ENCODE results near the gene PCCA.
A peak's percentile ranks its signal among the peaks of the same experiment; 100 is the strongest.

Gene PCCA

DNA sequence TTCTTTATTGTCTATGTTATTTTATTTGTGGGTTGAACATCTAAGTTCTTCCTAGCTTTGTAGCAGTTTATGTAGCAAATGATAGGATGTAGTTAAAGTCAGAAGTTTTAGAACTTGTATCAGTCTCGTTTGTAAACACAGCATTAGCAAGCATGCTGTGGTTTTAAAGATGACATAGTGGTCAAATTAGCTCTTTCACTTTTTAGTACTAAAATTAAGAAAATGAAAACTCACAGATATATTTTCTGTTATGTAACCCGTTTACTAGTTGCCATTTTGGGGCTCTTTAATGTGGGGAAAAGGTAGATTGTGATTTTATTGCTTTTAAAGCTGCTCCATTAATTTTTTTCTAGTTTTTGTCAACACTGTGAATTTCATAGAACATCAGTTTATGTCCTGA is 216.5 kb downstream of the PCCA start:
- Histone ChIP-seq H2BK120ac (ENCODE audit: insufficient read depth, low read length, poor library complexity) (no peak overlapping the region), H3K18ac (ENCODE audit: low read length) (no peak overlapping the region), H2AFZ (ENCODE audit: insufficient read depth, low read length, poor library complexity) (no peak overlapping the region), H4K12ac (ENCODE audit: low read depth, low read length) (no peak overlapping the region), H3K4me2 (ENCODE audit: low read length) (no peak overlapping the region), H3K27me3 (ENCODE audit: insufficient read depth, low read length) (no peaks in the 10 kb centered on the region), H3K4me3 (ENCODE audit: low read depth, low read length) (no peak overlapping the region), H3K23ac (ENCODE audit: low read length) (no peak overlapping the region), H3K36me3 (ENCODE audit: control insufficient read depth in 1 of 2, insufficient read depth in 2 of 2, low read length in 2 of 2) (no peaks in the 10 kb centered on the region), H2AK5ac (ENCODE audit: low read length) (no peak overlapping the region), H3K79me1 (ENCODE audit: low read length) (no peaks in the 10 kb centered on the region), H2BK12ac (ENCODE audit: low read length) (no peak overlapping the region), H3K27ac (ENCODE audit: low read depth, low read length) (no peak overlapping the region), H2BK5ac (ENCODE audit: low read depth, low read length, poor library complexity) (no peak overlapping the region), H3K79me2 (ENCODE audit: control insufficient read depth, insufficient read depth, low read length, poor library complexity) (no peaks in the 10 kb centered on the region), H3K9ac (ENCODE audit: low read length) (no peak overlapping the region), H4K8ac (ENCODE audit: low read depth, low read length) (no peak overlapping the region), H3K14ac (ENCODE audit: low read length) (no peak overlapping the region), H4K91ac (ENCODE audit: low read depth, low read length) (no peak overlapping the region), H3K9me3 (ENCODE audit: insufficient read depth, low read depth, low read length) (no peaks in the 10 kb centered on the region), H3K4me1 (ENCODE audit: control insufficient read depth in 1 of 2, insufficient read depth in 2 of 2, low read length in 2 of 2) (no peaks in the 10 kb centered on the region), H3K4ac (ENCODE audit: low read depth, low read length) (no peak overlapping the region)
- no peak for DNase-seq
- no CpG with 5 or more reads among the region's 2 CpGs for WGBS (ENCODE audit: extremely low coverage, insufficient coverage, insufficient read length)

GRCh38 chr13:100306030-100306429 is 217.1 kb downstream of the PCCA start:
- H3K79me1 ChIP-seq (ENCODE audit: low read length): no peaks in the 10 kb centered on the region
- no peak overlapping the region for H3K23ac ChIP-seq (ENCODE audit: low read length)
- no peak overlapping the region for H2AK5ac ChIP-seq (ENCODE audit: low read length)
- DNase-seq: no peak
- no peak overlapping the region for H3K27ac ChIP-seq (ENCODE audit: low read depth, low read length)
- no peak overlapping the region for H3K4me3 ChIP-seq (ENCODE audit: low read depth, low read length)
- H3K36me3 ChIP-seq (ENCODE audit: control insufficient read depth in 1 of 2, insufficient read depth in 2 of 2, low read length in 2 of 2): peaks cover 0 to 3% of the 10 kb centered on the region in 2 experiments
- H3K4me1 ChIP-seq (ENCODE audit: control insufficient read depth in 1 of 2, insufficient read depth in 2 of 2, low read length in 2 of 2): no peaks in the 10 kb centered on the region
- H3K79me2 ChIP-seq (ENCODE audit: control insufficient read depth, insufficient read depth, low read length, poor library complexity): no peaks in the 10 kb centered on the region
- H3K27me3 ChIP-seq (ENCODE audit: insufficient read depth, low read length): no peaks in the 10 kb centered on the region
- H3K14ac ChIP-seq (ENCODE audit: low read length): no peak overlapping the region
- no peak overlapping the region for H3K18ac ChIP-seq (ENCODE audit: low read length)
- no CpG with 5 or more reads among the region's 4 CpGs for WGBS (ENCODE audit: extremely low coverage, insufficient coverage, insufficient read length)
- no peak overlapping the region for H2BK5ac ChIP-seq (ENCODE audit: low read depth, low read length, poor library complexity)
- H4K12ac ChIP-seq (ENCODE audit: low read depth, low read length): no peak overlapping the region
- H4K91ac ChIP-seq (ENCODE audit: low read depth, low read length): no peak overlapping the region
- no peak overlapping the region for H2AFZ ChIP-seq (ENCODE audit: insufficient read depth, low read length, poor library complexity)
- H3K9me3 ChIP-seq (ENCODE audit: insufficient read depth, low read depth, low read length): no peaks in the 10 kb centered on the region
- H4K8ac ChIP-seq (ENCODE audit: low read depth, low read length): no peak overlapping the region
- H2BK12ac ChIP-seq (ENCODE audit: low read length): no peak overlapping the region
- H3K4me2 ChIP-seq (ENCODE audit: low read length): no peak overlapping the region
- no peak overlapping the region for H3K9ac ChIP-seq (ENCODE audit: low read length)
- H2BK120ac ChIP-seq (ENCODE audit: insufficient read depth, low read length, poor library complexity): no peak overlapping the region
- no peak overlapping the region for H3K4ac ChIP-seq (ENCODE audit: low read depth, low read length)

DNA sequence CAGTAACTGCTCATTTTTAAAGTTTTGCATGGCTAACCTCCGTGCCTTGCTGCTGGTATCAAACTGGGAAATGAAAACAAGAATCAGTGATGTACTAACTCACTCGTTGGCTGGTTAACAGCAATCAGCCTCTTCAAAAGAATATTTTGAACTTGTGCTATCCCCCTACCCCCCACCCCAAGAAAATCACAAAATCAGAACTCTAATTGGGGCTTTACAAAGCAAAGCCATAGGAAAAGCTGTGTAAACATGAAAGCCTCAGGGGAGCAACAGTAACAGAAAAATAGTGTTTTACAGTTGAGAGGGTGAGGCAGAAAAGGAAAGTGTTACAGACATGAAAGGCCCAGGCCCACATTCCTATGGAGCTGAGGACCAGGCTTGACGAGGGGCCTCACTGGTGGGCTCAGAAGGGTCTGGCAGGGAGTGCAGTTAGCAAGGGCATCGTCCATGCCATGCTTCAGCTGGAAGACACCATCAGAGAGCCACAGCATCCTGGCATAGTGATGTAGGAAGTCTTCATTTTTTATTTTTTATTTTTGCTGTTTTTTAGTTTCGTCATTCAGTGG is 217.6 kb downstream of the PCCA start:
- Histone ChIP-seq H3K4me1 (ENCODE audit: control insufficient read depth in 1 of 2, insufficient read depth in 2 of 2, low read length in 2 of 2) (no peaks in the 10 kb centered on the region), H4K8ac (ENCODE audit: low read depth, low read length) (no peak overlapping the region), H3K79me1 (ENCODE audit: low read length) (no peaks in the 10 kb centered on the region), H3K23ac (ENCODE audit: low read length) (no peak overlapping the region), H2BK5ac (ENCODE audit: low read depth, low read length, poor library complexity) (no peak overlapping the region), H3K4me2 (ENCODE audit: low read length) (no peak overlapping the region), H4K12ac (ENCODE audit: low read depth, low read length) (no peak overlapping the region), H3K14ac (ENCODE audit: low read length) (no peak overlapping the region), H2BK120ac (ENCODE audit: insufficient read depth, low read length, poor library complexity) (no peak overlapping the region), H3K9ac (ENCODE audit: low read length) (no peak overlapping the region), H2BK12ac (ENCODE audit: low read length) (no peak overlapping the region), H3K9me3 (ENCODE audit: insufficient read depth, low read depth, low read length) (no peaks in the 10 kb centered on the region), H3K27ac (ENCODE audit: low read depth, low read length) (no peak overlapping the region), H3K79me2 (ENCODE audit: control insufficient read depth, insufficient read depth, low read length, poor library complexity) (no peaks in the 10 kb centered on the region), H3K18ac (ENCODE audit: low read length) (no peak overlapping the region), H2AK5ac (ENCODE audit: low read length) (no peak overlapping the region), H3K27me3 (ENCODE audit: insufficient read depth, low read length) (no peaks in the 10 kb centered on the region), H4K91ac (ENCODE audit: low read depth, low read length) (no peak overlapping the region), H3K4me3 (ENCODE audit: low read depth, low read length) (no peak overlapping the region), H3K4ac (ENCODE audit: low read depth, low read length) (no peak overlapping the region), H2AFZ (ENCODE audit: insufficient read depth, low read length, poor library complexity) (no peak overlapping the region), H3K36me3 (ENCODE audit: control insufficient read depth in 1 of 2, insufficient read depth in 2 of 2, low read length in 2 of 2) (peaks cover 0 to 3% of the 10 kb centered on the region in 2 experiments)
- no CpG with 5 or more reads among the region's 5 CpGs for WGBS (ENCODE audit: extremely low coverage, insufficient coverage, insufficient read length)
- no peak for DNase-seq

GRCh38 chr13:100314132-100314910 is 225.4 kb downstream of the PCCA start:
- DNase-seq: peak in 1 of 2 donors; percentile 30

More at GRCh38 chr13:100314132-100314910, 225.4 kb downstream of the PCCA start:
- no peak overlapping the region for H4K8ac ChIP-seq (ENCODE audit: low read depth, low read length)
- H3K4ac ChIP-seq (ENCODE audit: low read depth, low read length): no peak overlapping the region
- no peak overlapping the region for H2BK120ac ChIP-seq (ENCODE audit: insufficient read depth, low read length, poor library complexity)
- no peak overlapping the region for H3K23ac ChIP-seq (ENCODE audit: low read length)
- no peak overlapping the region for H3K18ac ChIP-seq (ENCODE audit: low read length)
- no peak overlapping the region for H3K4me3 ChIP-seq (ENCODE audit: low read depth, low read length)
- peak overlapping the region; percentile 15 for H2BK5ac ChIP-seq (ENCODE audit: low read depth, low read length, poor library complexity)
- no peaks in the 10 kb centered on the region for H3K27me3 ChIP-seq (ENCODE audit: insufficient read depth, low read length)
- no peak overlapping the region for H4K12ac ChIP-seq (ENCODE audit: low read depth, low read length)
- H3K9ac ChIP-seq (ENCODE audit: low read length): no peak overlapping the region
- H3K14ac ChIP-seq (ENCODE audit: low read length): no peak overlapping the region
- H3K27ac ChIP-seq (ENCODE audit: low read depth, low read length): no peak overlapping the region
- peaks cover 3 to 4% of the 10 kb centered on the region in 2 experiments for H3K4me1 ChIP-seq (ENCODE audit: control insufficient read depth in 1 of 2, insufficient read depth in 2 of 2, low read length in 2 of 2)
- no peaks in the 10 kb centered on the region for H3K79me1 ChIP-seq (ENCODE audit: low read length)
- no peak overlapping the region for H2BK12ac ChIP-seq (ENCODE audit: low read length)
- peak overlapping the region; percentile 33 for H4K91ac ChIP-seq (ENCODE audit: low read depth, low read length)
- no peaks in the 10 kb centered on the region for H3K9me3 ChIP-seq (ENCODE audit: insufficient read depth, low read depth, low read length)
- H2AFZ ChIP-seq (ENCODE audit: insufficient read depth, low read length, poor library complexity): no peak overlapping the region
- no peaks in the 10 kb centered on the region for H3K79me2 ChIP-seq (ENCODE audit: control insufficient read depth, insufficient read depth, low read length, poor library complexity)
- H2AK5ac ChIP-seq (ENCODE audit: low read length): no peak overlapping the region
- H3K36me3 ChIP-seq (ENCODE audit: control insufficient read depth in 1 of 2, insufficient read depth in 2 of 2, low read length in 2 of 2): peaks cover 2 to 3% of the 10 kb centered on the region in 2 experiments
- no CpG with 5 or more reads among the region's 2 CpGs for WGBS (ENCODE audit: extremely low coverage, insufficient coverage, insufficient read length)
- no peak overlapping the region for H3K4me2 ChIP-seq (ENCODE audit: low read length)
